HEK293 (cell line): ENCODE measurements around the gene SNRPB2.

ENCODE experiments used
- CTCF ChIA-PET: fragments of 350-600 bp; formaldehyde crosslinking; extraction: SDS; loops from one replicate; lab custom pipeline; 2021; ENCODE audit warnings: antibody characterized with exemption; lab: Yijun Ruan, JAX
- POLR2A ChIA-PET: fragments of 300-600 bp; formaldehyde crosslinking; extraction: SDS; loops from one replicate; lab custom pipeline; 2020; ENCODE audit warnings: antibody characterized with exemption, inconsistent platforms; lab: Yijun Ruan, JAX
- H3K27ac ChIP-seq: fragments of 200-500 bp; sonication (Bioruptor generic); 2 replicates; pipeline ENCODE4 v1.5.1; 2014; ENCODE audit warnings: low read depth, low read length, control low read depth, inconsistent platforms; ENCODE audit errors: extremely low read depth
- H3K36me3 ChIP-seq, 2 experiments: fragments of 200-500 bp in 1 of 2; sonication (Bioruptor generic) in 1 of 2; 1 replicate in 1 of 2; 2 replicates in 1 of 2; pipeline ENCODE4 v1.5.1; 2014 to 2017; ENCODE audit warnings: inconsistent platforms in 2 of 2, low read length in 2 of 2; ENCODE audit not compliant: control insufficient read depth in 2 of 2, insufficient read depth in 1 of 2
- H3K4me1 ChIP-seq: fragments of 200-500 bp; sonication (Bioruptor generic); 2 replicates; pipeline ENCODE4 v1.5.1; 2014; ENCODE audit warnings: mild to moderate bottlenecking, low read length, inconsistent platforms; ENCODE audit not compliant: control insufficient read depth, insufficient read depth
- H3K4me3 ChIP-seq: 2 replicates; pipeline ENCODE4 v1.5.1; 2011; ENCODE audit warnings: low read depth, mild to moderate bottlenecking, control low read depth, low read length, moderate library complexity
- H3K9me3 ChIP-seq: fragments of 200-500 bp; sonication (Bioruptor generic); 2 replicates; pipeline ENCODE4 v1.5.1; 2014; ENCODE audit warnings: low read depth, low read length, inconsistent platforms; ENCODE audit not compliant: control insufficient read depth, insufficient read depth
- HOXA7 ChIP-seq: sonication (generic); formaldehyde crosslinking; IDR thresholded peaks from 2 replicates; pipeline ENCODE4 v1.8.1; 2022; ENCODE audit warnings: missing genetic modification reagents, borderline replicate concordance
- KLF16 ChIP-seq: fragments of 450-650 bp; formaldehyde crosslinking; IDR thresholded peaks from 2 replicates; pipeline ENCODE4 v1.5.1; 2017; ENCODE audit warnings: missing biosample characterization, missing genetic modification characterization
- PATZ1 ChIP-seq: fragments of 450-650 bp; formaldehyde crosslinking; IDR thresholded peaks from 2 replicates; pipeline ENCODE4 v1.5.1; 2016; ENCODE audit warnings: missing biosample characterization, missing genetic modification characterization
- PBX3 ChIP-seq: sonication (generic); formaldehyde crosslinking; IDR thresholded peaks from 2 replicates; pipeline ENCODE4 v1.8.1; 2022; ENCODE audit warnings: mild to moderate bottlenecking, moderate library complexity, missing genetic modification reagents
- ZBTB8A ChIP-seq: fragments of 450-650 bp; formaldehyde crosslinking; IDR thresholded peaks from 2 replicates; pipeline ENCODE4 v1.5.1; 2016; ENCODE audit warnings: missing biosample characterization, missing genetic modification characterization
- ZNF404 ChIP-seq: fragments of 450-650 bp; formaldehyde crosslinking; IDR thresholded peaks from 2 replicates; pipeline ENCODE4 v1.5.1; 2017; ENCODE audit warnings: missing biosample characterization, missing genetic modification characterization
- ZNF510 ChIP-seq: fragments of 450-650 bp; formaldehyde crosslinking; IDR thresholded peaks from 2 replicates; pipeline ENCODE4 v1.5.1; 2018; ENCODE audit warnings: mild to moderate bottlenecking, missing genetic modification characterization, missing biosample characterization; ENCODE audit not compliant: insufficient replicate concordance
- ZNF521 ChIP-seq: fragments of 450-650 bp; formaldehyde crosslinking; IDR thresholded peaks from 2 replicates; pipeline ENCODE4 v1.5.1; 2017; ENCODE audit warnings: missing biosample characterization, mild to moderate bottlenecking, missing genetic modification characterization
- ZNF600 ChIP-seq: fragments of 450-650 bp; formaldehyde crosslinking; IDR thresholded peaks from 2 replicates; pipeline ENCODE4 v1.5.1; 2016; ENCODE audit warnings: missing biosample characterization, missing genetic modification characterization
- ZNF843 ChIP-seq: fragments of 450-650 bp; formaldehyde crosslinking; IDR thresholded peaks from 2 replicates; pipeline ENCODE4 v1.5.1; 2016; ENCODE audit warnings: missing biosample characterization, missing genetic modification characterization

Gene SNRPB2

GRCh38 chr20:16785226-16785625 is 55.4 kb downstream of the SNRPB2 start:
- Histone ChIP-seq H3K36me3 (no peaks in the 10 kb centered on the region), H3K27ac (no peak overlapping the region), H3K4me3 (no peak overlapping the region), H3K9me3 (no peaks in the 10 kb centered on the region), H3K4me1 (no peaks in the 10 kb centered on the region)
- TF ChIP-seq ZNF521 (tag by site-specific recombination), result no peak
- no peak for TF ChIP-seq PBX3 (CRISPR knock-in tag)
- no peak for TF ChIP-seq KLF16 (tag by site-specific recombination)
- TF ChIP-seq ZBTB8A (tag by site-specific recombination), result no peak
- no peak for TF ChIP-seq ZNF600
- no peak for TF ChIP-seq ZNF510
- TF ChIP-seq PATZ1 (tag by site-specific recombination), result no peak
- no peak for TF ChIP-seq ZNF843 (tag by site-specific recombination)
- no peak for TF ChIP-seq HOXA7 (CRISPR knock-in tag)
- TF ChIP-seq ZNF404, result no peak
- CTCF ChIA-PET, result interaction anchor here (1.2 kb wide), 1 partner anchor 36 kb away, joined by 7 read pairs; no protein-coding TSS in a partner anchor
- POLR2A ChIA-PET, result no interaction called here
